Fibroblast of pulmonary artery (primary cell): ENCODE data around the gene B3GAT1.

Experiments
- DNase-seq: peaks from one replicate; pipeline ENCODE4 v3.0.0-alpha.2; 2010; ENCODE audit warnings: low read depth
- H3K4me3 ChIP-seq: replicated peaks from 2 replicates; pipeline ENCODE4 v1.5.1; 2011; ENCODE audit warnings: low read depth, mild to moderate bottlenecking, control low read depth, low read length, moderate library complexity
- TF ChIP-seq, protein P1 (sequence below): IDR thresholded peaks from 2 replicates; pipeline ENCODE4 v1.5.1; 2011; ENCODE audit warnings: mild to moderate bottlenecking, control low read depth, low read length, inconsistent platforms; ENCODE audit errors: missing control alignments

The B3GAT1 gene

DNA sequence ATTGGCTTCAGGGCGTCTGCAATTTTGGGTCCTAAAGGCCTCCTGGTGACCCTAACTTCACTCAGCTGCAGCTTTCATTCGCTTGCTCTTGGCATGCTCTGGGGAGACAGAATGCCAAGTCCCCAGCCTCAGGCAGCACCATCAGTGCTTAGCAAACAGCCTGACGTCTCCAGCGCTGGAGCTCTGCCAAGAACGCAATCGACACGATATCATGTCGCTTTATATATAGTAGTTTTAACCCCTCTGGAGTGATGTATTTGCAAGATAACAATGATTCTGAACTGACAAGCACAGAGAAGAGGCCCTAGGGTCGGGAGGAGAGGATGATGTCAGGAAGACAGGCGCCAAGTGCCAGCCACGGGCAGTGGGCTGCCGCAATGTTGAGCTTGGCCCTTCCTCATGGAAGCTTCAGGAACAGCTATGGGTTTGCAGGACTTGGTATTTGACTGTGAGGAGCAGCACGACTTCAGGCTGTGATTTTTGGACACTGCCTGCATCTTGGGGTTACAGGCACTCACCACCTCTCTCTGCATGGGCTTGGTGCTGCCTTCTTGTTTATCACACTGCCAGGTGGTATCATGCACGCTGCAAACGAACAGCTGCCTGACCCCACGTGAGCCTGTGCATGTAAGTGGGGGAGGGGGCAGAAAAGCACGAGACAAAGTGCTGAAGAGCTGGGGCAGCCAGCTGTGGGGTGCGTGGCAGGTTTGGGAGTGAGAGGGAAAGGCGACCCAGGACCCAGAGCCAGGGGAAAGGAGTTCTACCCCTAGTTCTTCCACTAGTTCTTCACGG is 26.1 kb downstream of the B3GAT1 start:
- DNase-seq, result no peak
- no peak overlapping the region for H3K4me3 ChIP-seq
- TF ChIP-seq, protein P1, sequence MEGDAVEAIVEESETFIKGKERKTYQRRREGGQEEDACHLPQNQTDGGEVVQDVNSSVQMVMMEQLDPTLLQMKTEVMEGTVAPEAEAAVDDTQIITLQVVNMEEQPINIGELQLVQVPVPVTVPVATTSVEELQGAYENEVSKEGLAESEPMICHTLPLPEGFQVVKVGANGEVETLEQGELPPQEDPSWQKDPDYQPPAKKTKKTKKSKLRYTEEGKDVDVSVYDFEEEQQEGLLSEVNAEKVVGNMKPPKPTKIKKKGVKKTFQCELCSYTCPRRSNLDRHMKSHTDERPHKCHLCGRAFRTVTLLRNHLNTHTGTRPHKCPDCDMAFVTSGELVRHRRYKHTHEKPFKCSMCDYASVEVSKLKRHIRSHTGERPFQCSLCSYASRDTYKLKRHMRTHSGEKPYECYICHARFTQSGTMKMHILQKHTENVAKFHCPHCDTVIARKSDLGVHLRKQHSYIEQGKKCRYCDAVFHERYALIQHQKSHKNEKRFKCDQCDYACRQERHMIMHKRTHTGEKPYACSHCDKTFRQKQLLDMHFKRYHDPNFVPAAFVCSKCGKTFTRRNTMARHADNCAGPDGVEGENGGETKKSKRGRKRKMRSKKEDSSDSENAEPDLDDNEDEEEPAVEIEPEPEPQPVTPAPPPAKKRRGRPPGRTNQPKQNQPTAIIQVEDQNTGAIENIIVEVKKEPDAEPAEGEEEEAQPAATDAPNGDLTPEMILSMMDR, result no peak

DNA sequence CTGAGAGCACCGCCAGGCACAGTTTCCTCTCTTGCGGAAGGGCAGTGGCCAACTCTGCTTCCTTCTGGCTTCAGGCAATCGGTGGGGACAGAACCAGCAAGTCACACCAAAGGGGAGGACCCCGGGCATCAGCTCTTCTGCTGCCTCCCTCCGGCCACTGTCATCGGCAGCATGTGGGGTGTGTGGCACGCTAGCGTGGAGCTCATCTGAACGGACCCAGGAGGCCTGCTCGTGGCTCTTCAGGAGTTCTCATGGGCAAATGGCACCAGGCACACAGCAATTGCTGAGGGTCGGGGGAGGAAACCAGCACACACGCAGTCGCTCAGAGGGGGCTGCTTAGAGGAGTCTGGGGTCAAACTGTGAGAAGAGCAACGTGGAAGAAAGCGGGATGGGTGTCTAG is 26.9 kb downstream of the B3GAT1 start:
- H3K4me3 ChIP-seq, result no peak overlapping the region
- TF ChIP-seq, protein P1, result no peak

DNA sequence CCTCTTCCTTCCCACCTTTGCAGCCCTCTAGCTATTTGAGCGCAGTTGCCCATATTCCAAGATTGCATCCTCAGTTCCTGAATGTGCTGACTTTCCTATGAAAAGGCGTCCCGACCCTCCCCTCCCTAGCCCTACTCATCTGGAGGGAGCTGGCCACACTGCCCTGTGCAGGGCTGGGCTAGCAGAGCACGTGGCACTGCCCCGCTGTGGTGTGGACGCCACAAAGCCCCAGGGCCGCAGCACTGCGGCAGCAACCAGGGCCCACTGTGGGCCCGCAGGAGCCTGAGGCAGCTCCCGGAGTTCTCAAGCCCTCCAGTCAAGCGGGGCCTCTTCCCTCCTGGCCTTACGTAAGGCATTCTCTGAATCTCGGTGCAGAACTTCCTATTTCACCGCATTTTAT is 27.6 kb downstream of the B3GAT1 start:
- H3K4me3 ChIP-seq, result no peak overlapping the region
- TF ChIP-seq, protein P1, result no peak
- DNase-seq, result no peak

More for the DNA sequence above, 26.9 kb downstream of the B3GAT1 start:
- no peak for DNase-seq

DNA sequence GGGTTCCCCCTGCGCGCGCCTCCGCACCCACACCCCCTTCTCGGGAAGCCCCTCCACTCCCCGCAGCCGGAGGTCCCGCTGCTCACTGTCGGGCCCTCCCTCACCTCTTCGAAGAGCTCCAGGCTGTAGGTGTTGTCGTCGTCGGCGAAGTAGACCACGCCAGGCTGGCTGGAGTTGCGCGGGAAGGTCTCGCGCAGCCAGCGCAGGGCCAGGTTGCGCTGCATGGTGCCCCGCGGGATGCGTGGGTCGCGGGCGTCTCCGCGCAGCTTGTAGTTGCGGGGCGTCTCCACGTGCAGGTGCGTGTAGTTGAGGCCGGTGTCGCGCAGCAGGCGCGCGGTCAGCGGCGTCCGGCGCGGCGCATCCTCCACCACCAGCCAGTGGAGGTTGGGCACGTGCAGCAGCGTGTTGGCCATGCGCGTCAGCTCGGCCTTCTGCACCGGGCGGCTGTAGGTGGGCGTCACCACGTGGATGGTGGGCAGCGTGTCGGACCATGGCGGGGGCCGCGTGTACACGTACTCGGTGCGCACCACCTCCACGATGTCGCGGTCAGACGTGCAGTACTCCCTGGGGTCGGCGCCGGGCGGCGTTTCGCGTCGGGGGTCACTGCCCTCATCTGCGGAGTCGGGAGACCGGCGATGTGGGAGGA is 28.3 kb downstream of the B3GAT1 start:
- no peak overlapping the region for H3K4me3 ChIP-seq
- no peak for DNase-seq
- TF ChIP-seq, protein P1, result no peak

DNA sequence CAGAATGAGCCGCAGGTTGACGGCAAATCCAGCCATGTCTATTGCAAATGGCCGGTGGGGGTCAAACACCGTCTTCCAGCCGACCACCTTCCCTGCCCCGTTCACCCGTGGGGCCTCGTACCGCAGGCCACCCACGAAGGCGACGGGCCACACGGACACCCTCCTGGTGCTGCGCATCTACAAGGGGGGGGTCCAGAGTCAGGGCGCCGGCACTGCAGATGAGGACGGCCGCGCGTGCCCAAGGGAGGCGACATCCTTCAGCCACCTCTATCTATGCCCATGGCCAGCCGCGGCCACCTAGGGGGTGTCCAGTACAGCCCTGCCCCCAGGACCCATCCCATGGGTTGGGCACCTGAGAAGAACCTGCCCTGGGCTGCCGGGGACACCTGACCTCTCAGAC is 29.2 kb downstream of the B3GAT1 start:
- DNase-seq, result no peak
- TF ChIP-seq, protein P1, result no peak
- H3K4me3 ChIP-seq, result no peak overlapping the region

DNA sequence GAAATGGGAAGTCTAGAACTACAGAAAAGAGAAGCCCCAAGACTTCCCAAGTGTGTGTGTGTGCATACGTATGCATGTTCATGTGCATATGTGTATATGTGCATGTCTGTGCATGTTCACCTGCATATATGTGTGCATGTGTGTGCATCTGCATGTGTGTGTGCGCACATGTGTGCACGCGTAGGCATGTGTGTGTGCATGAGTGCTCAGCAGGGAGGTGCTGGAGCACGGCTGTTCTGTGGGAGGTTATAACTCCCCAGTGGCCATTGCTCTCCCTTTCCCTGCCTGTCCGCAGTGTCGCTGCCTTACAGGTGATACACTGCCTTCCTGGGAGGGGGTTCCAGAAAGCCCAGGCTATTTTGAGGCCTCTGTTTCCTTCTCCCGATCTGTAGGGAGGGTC is 29.8 kb downstream of the B3GAT1 start:
- no peak for DNase-seq
- TF ChIP-seq, protein P1, result no peak
- H3K4me3 ChIP-seq, result no peak overlapping the region
